Endothelial cell of umbilical vein (primary cell): ENCODE results near the gene THOC5. TPM values are rescaled to one million over a fixed set of nuclear protein-coding genes. Genes with fewer than 3 reads are reported as not detected.
"Not testable (repeated sequence)": the region's sequence is repeated elsewhere in the genome, so short reads cannot be mapped to it uniquely, and the experiment has no call there.

ENCODE experiments used
- BruUV-seq: library from RNA; stranded (reverse); fragments of 400-500 nt; replicated peaks from 2 replicates; lab custom pipeline; 2021; lab: Mats Ljungman, UMichigan
- CTCF ChIA-PET: fragments of 300-600, 350-600 bp; sonication (Branson Sonifier 250); formaldehyde crosslinking; loops from one replicate; lab custom pipeline; 2021; ENCODE audit warnings: antibody characterized with exemption, inconsistent platforms; lab: Charles Lee
- POLR2A ChIA-PET: fragments of 300-600, 350-600 bp; sonication (Branson Sonifier 250); formaldehyde crosslinking; loops from one replicate; lab custom pipeline; 2021; ENCODE audit warnings: antibody characterized with exemption, inconsistent platforms; lab: Charles Lee
- DNase-seq: peaks from one replicate; pipeline ENCODE4 v3.0.0-alpha.2; 2011; ENCODE audit warnings: low read depth, low spot score
- FAIRE-seq: peaks from 2 replicates; lab custom pipeline; 2011; peaks lifted over from hg19 to GRCh38; lab: Jason Lieb, UNC
- H2AFZ ChIP-seq: 2 replicates; pipeline ENCODE4 v1.6.0; 2012; ENCODE audit warnings: low read depth, low read length, control low read depth, inconsistent platforms
- H3K27ac ChIP-seq: 2 replicates; pipeline ENCODE4 v1.5.1; 2011; ENCODE audit warnings: low read depth, mild to moderate bottlenecking, control low read depth, low read length, moderate library complexity; ENCODE audit not compliant: insufficient read depth
- H3K27me3 ChIP-seq, 2 experiments: 2 replicates each; pipeline versions ENCODE4 v1.6.0 to v1.6.1; 2011; ENCODE audit warnings: low read length in 2 of 2, mixed read lengths in 1 of 2; ENCODE audit not compliant: control insufficient read depth in 2 of 2, insufficient read depth in 2 of 2
- H3K36me3 ChIP-seq, 2 experiments: 2 replicates in 1 of 2; 3 replicates in 1 of 2; pipeline ENCODE4 v1.5.1; 2011; ENCODE audit warnings: low read length in 2 of 2, mild to moderate bottlenecking in 1 of 2, moderate library complexity in 1 of 2; ENCODE audit not compliant: control insufficient read depth in 2 of 2, insufficient read depth in 2 of 2; ENCODE audit errors: extremely low read depth in 1 of 2
- H3K4me1 ChIP-seq: 3 replicates; pipeline ENCODE4 v1.5.1; 2011; ENCODE audit warnings: mild to moderate bottlenecking, low read length; ENCODE audit not compliant: control insufficient read depth, insufficient read depth; ENCODE audit errors: extremely low read depth
- H3K4me2 ChIP-seq: 2 replicates; pipeline ENCODE4 v1.6.1; 2011; ENCODE audit warnings: low read length, control low read depth, mixed read lengths; ENCODE audit not compliant: insufficient read depth
- H3K4me3 ChIP-seq, 3 experiments: fragments of 200-600 bp in 1 of 3; sonication (generic), shearing (Covaris generic) in 1 of 3; replicated peaks in 1 of 3; 2 replicates each; pipeline ENCODE4 v1.5.1; 2011 to 2016; ENCODE audit warnings: control low read depth in 3 of 3, low read length in 3 of 3, mild to moderate bottlenecking in 2 of 3, inconsistent platforms in 1 of 3, low read depth in 1 of 3, moderate library complexity in 1 of 3; ENCODE audit not compliant: insufficient read depth in 1 of 3
- H3K79me2 ChIP-seq: 2 replicates; pipeline ENCODE4 v1.6.0; 2012; ENCODE audit warnings: low read length, inconsistent platforms; ENCODE audit not compliant: control insufficient read depth, insufficient read depth
- H3K9ac ChIP-seq: replicated peaks from 2 replicates; pipeline ENCODE3; 2011; ENCODE audit warnings: low read length, control low read depth; ENCODE audit not compliant: insufficient read depth; ENCODE audit errors: extremely low read depth
- H3K9me1 ChIP-seq: replicated peaks from 3 replicates; pipeline ENCODE4 v1.6.0; 2011; ENCODE audit warnings: mild to moderate bottlenecking, low read length; ENCODE audit not compliant: control insufficient read depth, insufficient read depth; ENCODE audit errors: extremely low read depth
- H3K9me3 ChIP-seq: replicated peaks from 2 replicates; pipeline ENCODE4 v1.5.1; 2012; ENCODE audit warnings: low read length, inconsistent platforms; ENCODE audit not compliant: control insufficient read depth, insufficient read depth
- H4K20me1 ChIP-seq: replicated peaks from 2 replicates; pipeline ENCODE3; 2011; ENCODE audit warnings: mild to moderate bottlenecking, low read length; ENCODE audit not compliant: control insufficient read depth, insufficient read depth; ENCODE audit errors: extremely low read depth
- CTCF ChIP-seq, 2 donors: IDR thresholded peaks; 1 replicate in 1 of 2; 2 replicates in 1 of 2; pipeline ENCODE4 v1.5.1; 2011; ENCODE audit warnings: low read length in 2 of 2, mild to moderate bottlenecking in 2 of 2, moderate library complexity in 2 of 2, control low read depth in 1 of 2, inconsistent platforms in 1 of 2, low read depth in 1 of 2; ENCODE audit not compliant: insufficient read depth in 1 of 2; ENCODE audit errors: extremely low read depth in 1 of 2
- EZH2 ChIP-seq: IDR thresholded peaks from 2 replicates; pipeline ENCODE4 v1.6.1; 2012; ENCODE audit warnings: borderline replicate concordance, low read depth, mild to moderate bottlenecking, moderate library complexity, low read length, inconsistent platforms; ENCODE audit not compliant: severe bottlenecking
- FOS ChIP-seq: IDR thresholded peaks from 2 replicates; pipeline ENCODE4 v1.6.1; 2011; ENCODE audit warnings: mild to moderate bottlenecking, low read length, moderate library complexity, borderline replicate concordance; ENCODE audit not compliant: insufficient read depth
- JUN ChIP-seq: IDR thresholded peaks from 2 replicates; pipeline ENCODE4 v1.6.1; 2011; ENCODE audit warnings: borderline replicate concordance, low read depth; ENCODE audit not compliant: insufficient read length, insufficient read depth
- MAX ChIP-seq: IDR thresholded peaks from 2 replicates; pipeline ENCODE4 v1.6.1; 2011; ENCODE audit not compliant: insufficient read depth, insufficient read length
- MYC ChIP-seq: IDR thresholded peaks from one replicate; pipeline ENCODE4 v1.6.1; 2011; ENCODE audit warnings: mild to moderate bottlenecking, low read depth, low read length
- POLR2A ChIP-seq: IDR thresholded peaks from 2 replicates; pipeline ENCODE4 v1.6.1; 2012; ENCODE audit warnings: low read depth, mild to moderate bottlenecking, control low read depth, low read length
- POLR2AphosphoS5 ChIP-seq: IDR thresholded peaks from 2 replicates; pipeline ENCODE4 v1.6.1; 2012; ENCODE audit warnings: low read depth, mild to moderate bottlenecking, control low read depth, low read length, moderate library complexity; ENCODE audit not compliant: insufficient read depth
- dilution Hi-C: fragments of 300-500 bp; cut with MboI; formaldehyde crosslinking; loops from one replicate; pipeline ENCODE4 v1.15.0; 2019; ENCODE audit warnings: low sequenced_read_pairs; ENCODE audit not compliant: extremely low pct_ligation_motif_present
- intact Hi-C: fragments of 100-400 bp; cut with micrococcal nuclease; formaldehyde crosslinking; loops from one replicate; pipeline ENCODE4 v1.10.0; 2022
- polyA plus RNA-seq, 4 experiments: library from polyadenylated mRNA; depleted of rRNA in 3 of 4; stranded (reverse) in 3 of 4; unstranded in 1 of 4; fragments of >200 nt; gene quantifications; 2 replicates each; pipeline versions ENCODE4 v1.2.1 to v1.2.3, GENCODE V29; 2011 to 2012; ENCODE audit warnings: missing spikeins in 1 of 4
- total RNA-seq: library from RNA; stranded (reverse); gene quantifications from 2 replicates; pipeline ENCODE4 v1.2.3, GENCODE V29; 2021

The THOC5 gene
- total and polyA plus RNA-seq, 2 donors (not counting 3 experiments of a cell fraction or from before 2014, with no cell fraction given): 35.0 to 82.9 TPM

- CTCF ChIA-PET: interaction anchor here (1.1 kb wide), 1 partner anchor 8 kb away, joined by 3 read pairs; no protein-coding TSS in a partner anchor
- no TSS peak for BruUV-seq
Measured at GRCh38 chr22:29567338-29567737, 13.8 kb upstream of the THOC5 start.

GRCh38 chr22:29566513-29566912, 13.0 kb upstream of the THOC5 start:
- H3K27me3 ChIP-seq, H4K20me1 ChIP-seq, H3K4me3 ChIP-seq, H3K4me2 ChIP-seq, H3K9ac ChIP-seq, H2AFZ ChIP-seq, POLR2A ChIA-PET, H3K4me1 ChIP-seq, H3K9me3 ChIP-seq, BruUV-seq, intact Hi-C loops, FAIRE-seq, H3K27ac ChIP-seq, H3K79me2 ChIP-seq, dilution Hi-C loops, DNase-seq, H3K9me1 ChIP-seq: not testable (repeated sequence)
- H3K36me3 ChIP-seq: peaks cover 6 to 10% of the 10 kb centered on the region in 2 experiments
- CTCF ChIA-PET: interaction anchor here (1.1 kb wide), 1 partner anchor 8 kb away, joined by 3 read pairs; no protein-coding TSS in a partner anchor

More at GRCh38 chr22:29567338-29567737, 13.8 kb upstream of the THOC5 start:
- Histone ChIP-seq H3K4me1 (no peaks in the 10 kb centered on the region), H3K79me2 (no peaks in the 10 kb centered on the region), H3K4me3 (no peak overlapping the region), H3K4me2 (no peak overlapping the region), H3K27ac (no peak overlapping the region), H3K9me3 (no peaks in the 10 kb centered on the region), H2AFZ (no peak overlapping the region), H3K9ac (no peak overlapping the region), H3K36me3 (peaks cover 6 to 7% of the 10 kb centered on the region in 2 experiments), H3K27me3 (no peaks in the 10 kb centered on the region), H4K20me1 (no peaks in the 10 kb centered on the region), H3K9me1 (no peaks in the 10 kb centered on the region)
- FAIRE-seq (no peak), DNase-seq (no peak)
- intact Hi-C loops (no loop called here), dilution Hi-C loops (no loop called here)
- TF ChIP-seq POLR2A (no peak), POLR2AphosphoS5 (no peak), JUN (no peak), CTCF (IDR thresholded peaks at IDR 0.05; ENCODE audit: extremely low read depth in 1 of 2, insufficient read depth in 1 of 2, low read depth in 1 of 2, low read length in 2 of 2) (no peak), FOS (no peak), MYC (no peak), EZH2 (no peak), MAX (no peak)
- POLR2A ChIA-PET: no interaction called here
